SJSA1 (cell line): Measurements from ENCODE around the gene SLC9A8. TPM values are rescaled to one million over a fixed set of nuclear protein-coding genes. Genes with fewer than 3 reads are reported as not detected.
A peak's percentile ranks its signal among the peaks of the same experiment; 100 is the strongest.

Source experiments
- DNase-seq, 2 experiments: peaks; one replicate each; pipeline ENCODE4 v3.0.0-alpha.2; 2015 to 2020; ENCODE audit warnings: low spot score in 2 of 2, low read depth in 1 of 2
- H3K27ac ChIP-seq: fragments of 250-450 bp; sonication (Bioruptor Pico); 2 replicates; pipeline ENCODE4 v1.5.1; 2020; ENCODE audit warnings: mild to moderate bottlenecking, moderate library complexity
- H3K27me3 ChIP-seq: fragments of 250-450 bp; sonication (Bioruptor Pico); replicated peaks from 2 replicates; pipeline ENCODE4 v1.5.1; 2020; ENCODE audit warnings: mild to moderate bottlenecking, moderate library complexity
- H3K36me3 ChIP-seq: fragments of 250-450 bp; sonication (Bioruptor Pico); 2 replicates; pipeline ENCODE4 v1.5.1; 2020; ENCODE audit warnings: mild to moderate bottlenecking
- H3K4me1 ChIP-seq: fragments of 250-450 bp; sonication (Bioruptor Pico); replicated peaks from 2 replicates; pipeline ENCODE4 v1.6.1; 2021; ENCODE audit warnings: mild to moderate bottlenecking
- H3K4me3 ChIP-seq: fragments of 250-450 bp; sonication (Bioruptor Pico); 2 replicates; pipeline ENCODE4 v1.5.1; 2020; ENCODE audit warnings: mild to moderate bottlenecking
- H3K9me3 ChIP-seq: fragments of 250-450 bp; sonication (Bioruptor Pico); replicated peaks from 2 replicates; pipeline ENCODE4 v1.5.1; 2020; ENCODE audit warnings: mild to moderate bottlenecking
- total RNA-seq: library from RNA; depleted of rRNA; stranded (reverse); fragments of >200 nt; shearing (Covaris generic); gene quantifications from 2 replicates; pipeline ENCODE4 v1.2.3, GENCODE V29; 2014

Gene SLC9A8
- total RNA-seq, 1 experiment from 2014 or later = 5.5 TPM

GRCh38 chr20:49838546-49838945 lies 25.9 kb downstream of the SLC9A8 start:
- no peak for DNase-seq

GRCh38 chr20:49843139-49843538 lies 30.5 kb downstream of the SLC9A8 start:
- H3K4me1 ChIP-seq = no peaks in the 10 kb centered on the region
- no peak for DNase-seq
- peaks cover 8% of the 10 kb centered on the region for H3K36me3 ChIP-seq
- H3K4me3 ChIP-seq = no peak overlapping the region
- H3K9me3 ChIP-seq = no peaks in the 10 kb centered on the region; the same call in 1 of the 2 replicates
- no peak overlapping the region for H3K27ac ChIP-seq
- no peaks in the 10 kb centered on the region for H3K27me3 ChIP-seq

More at GRCh38 chr20:49838546-49838945, 25.9 kb downstream of the SLC9A8 start:
- H3K36me3 ChIP-seq = peaks cover 5% of the 10 kb centered on the region
- H3K9me3 ChIP-seq = no peaks in the 10 kb centered on the region; the same call in 1 of the 2 replicates
- no peaks in the 10 kb centered on the region for H3K4me1 ChIP-seq
- H3K4me3 ChIP-seq = no peak overlapping the region
- no peak overlapping the region for H3K27ac ChIP-seq
- no peaks in the 10 kb centered on the region for H3K27me3 ChIP-seq

GRCh38 chr20:49843770-49844380 lies 31.2 kb downstream of the SLC9A8 start:
- Histone ChIP-seq H3K36me3 (peaks cover 12% of the 10 kb centered on the region), H3K9me3 (no peaks in the 10 kb centered on the region; the same call in 1 of the 2 replicates), H3K27me3 (no peaks in the 10 kb centered on the region), H3K4me1 (no peaks in the 10 kb centered on the region), H3K27ac (no peak overlapping the region), H3K4me3 (no peak overlapping the region)
- DNase-seq = no peak

GRCh38 chr20:49845060-49845459 lies 32.4 kb downstream of the SLC9A8 start:
- Histone ChIP-seq H3K27me3 (no peaks in the 10 kb centered on the region), H3K9me3 (no peaks in the 10 kb centered on the region; the same call in 1 of the 2 replicates), H3K4me1 (peaks cover 3% of the 10 kb centered on the region), H3K4me3 (no peak overlapping the region), H3K27ac (no peak overlapping the region), H3K36me3 (peaks cover 15% of the 10 kb centered on the region)
- no peak for DNase-seq

- H3K4me3 ChIP-seq = no peak overlapping the region
- peaks cover 15% of the 10 kb centered on the region for H3K4me1 ChIP-seq
- H3K27me3 ChIP-seq = no peaks in the 10 kb centered on the region
- no peak for DNase-seq
- H3K9me3 ChIP-seq = no peaks in the 10 kb centered on the region; the same call in 1 of the 2 replicates
- H3K27ac ChIP-seq = no peak overlapping the region
- H3K36me3 ChIP-seq = peaks cover 15% of the 10 kb centered on the region
Observed at GRCh38 chr20:49846206-49846807, 33.7 kb downstream of the SLC9A8 start.

DNA sequence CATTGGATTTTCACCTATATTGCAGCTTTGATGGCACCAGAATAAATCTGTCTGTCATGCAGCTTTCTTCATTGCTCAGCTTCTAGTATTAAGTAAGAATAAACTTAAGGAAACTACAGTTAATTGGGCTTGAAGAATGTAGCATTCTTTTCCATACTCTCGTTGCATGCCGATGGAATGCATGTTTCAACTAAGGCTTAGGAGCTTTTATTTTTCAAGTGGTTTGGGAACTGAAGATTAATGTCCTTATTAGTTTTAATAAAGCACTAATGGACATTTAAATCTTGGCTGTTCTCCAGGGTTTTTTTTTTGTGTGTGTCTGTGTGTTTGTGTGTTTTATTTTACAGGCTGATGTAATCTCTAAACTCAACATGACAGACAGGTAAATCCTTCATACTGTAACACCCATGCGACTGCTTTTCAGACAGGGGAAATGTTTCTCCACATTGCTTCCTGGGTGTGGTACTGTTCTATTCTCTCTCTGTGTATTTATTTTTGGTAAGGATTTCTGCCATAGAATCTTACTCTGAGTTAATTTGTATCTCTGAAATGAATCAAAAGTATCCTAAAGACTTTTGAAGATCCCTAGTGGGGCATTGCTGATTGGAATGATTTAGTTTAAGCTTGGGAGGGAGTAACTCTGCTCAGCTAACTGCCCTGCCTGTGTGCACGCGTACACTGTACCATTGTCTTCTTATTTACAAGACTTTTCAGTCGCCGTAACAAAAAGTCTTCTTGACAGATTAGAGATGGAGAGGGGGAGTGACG lies 38.0 kb downstream of the SLC9A8 start:
- Histone ChIP-seq H3K36me3 (peaks cover 10% of the 10 kb centered on the region), H3K4me3 (no peak overlapping the region), H3K9me3 (no peaks in the 10 kb centered on the region), H3K27me3 (no peaks in the 10 kb centered on the region), H3K27ac (peak overlapping the region; percentile 61), H3K4me1 (peaks cover 43% of the 10 kb centered on the region)
- DNase-seq = peak in 1 of 2 experiments; percentile 49

DNA sequence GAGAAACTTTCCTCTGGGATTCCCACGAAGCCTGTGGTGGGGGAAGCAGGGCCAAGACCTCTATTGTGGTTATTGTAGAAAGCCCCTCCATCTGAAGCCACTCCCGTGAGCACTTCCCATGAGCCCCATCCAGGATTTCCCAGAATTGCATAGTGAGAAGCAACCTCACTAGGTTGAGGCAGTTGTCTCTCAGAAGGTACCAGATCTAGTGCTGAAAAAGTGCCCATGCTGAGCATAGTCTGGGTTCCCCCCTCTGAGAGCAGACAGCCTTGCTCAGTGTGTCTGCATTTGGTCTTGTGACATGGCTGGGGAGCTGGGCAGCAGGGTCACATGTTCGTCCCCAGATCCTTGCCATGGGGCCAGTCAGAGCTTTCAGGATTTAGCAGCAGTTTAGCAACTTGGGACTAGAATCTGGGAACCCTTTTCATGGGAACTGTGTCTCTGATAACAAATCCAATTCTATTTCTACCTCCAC lies 38.6 kb downstream of the SLC9A8 start:
- Histone ChIP-seq H3K27ac (peak overlapping the region; percentile 61), H3K9me3 (no peaks in the 10 kb centered on the region), H3K4me1 (peaks cover 43% of the 10 kb centered on the region), H3K27me3 (no peaks in the 10 kb centered on the region), H3K4me3 (no peak overlapping the region), H3K36me3 (peaks cover 13% of the 10 kb centered on the region)
- DNase-seq = no peak

GRCh38 chr20:49851991-49852390 lies 39.4 kb downstream of the SLC9A8 start:
- Histone ChIP-seq H3K27ac (peak overlapping the region; percentile 61), H3K27me3 (no peaks in the 10 kb centered on the region), H3K4me1 (peaks cover 43% of the 10 kb centered on the region), H3K9me3 (no peaks in the 10 kb centered on the region), H3K4me3 (no peak overlapping the region), H3K36me3 (peaks cover 16% of the 10 kb centered on the region)
- no peak for DNase-seq

DNA sequence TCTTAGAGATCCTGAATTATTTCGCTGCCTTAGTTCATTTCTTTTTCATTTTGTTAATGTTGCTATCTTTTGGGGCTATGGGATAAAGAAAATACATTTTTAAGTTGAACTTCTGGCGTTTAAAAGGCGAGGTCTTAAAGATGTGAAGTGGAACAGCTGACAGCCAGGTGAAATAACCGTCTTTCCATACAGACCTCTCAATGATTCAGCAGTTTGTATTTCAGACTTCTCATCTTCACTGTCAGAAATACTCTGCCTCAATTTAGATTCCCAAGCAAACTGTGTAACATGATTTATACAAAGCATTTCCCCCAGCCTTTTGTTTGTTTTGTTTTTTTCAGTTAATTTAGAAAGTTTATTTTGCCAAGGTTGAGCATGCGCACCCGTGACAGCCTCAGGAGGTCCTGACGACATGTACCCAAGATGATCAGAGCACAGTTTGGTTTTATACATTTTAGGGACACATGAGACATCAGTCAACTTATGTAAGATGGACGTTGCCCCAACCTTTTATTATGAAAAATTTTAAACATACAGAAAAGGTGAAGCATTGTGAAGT lies 40.0 kb downstream of the SLC9A8 start:
- no peak overlapping the region for H3K4me3 ChIP-seq
- H3K27me3 ChIP-seq = no peaks in the 10 kb centered on the region
- peak overlapping the region; percentile 61 for H3K27ac ChIP-seq
- no peaks in the 10 kb centered on the region for H3K9me3 ChIP-seq
- H3K36me3 ChIP-seq = peaks cover 17% of the 10 kb centered on the region
- peaks cover 46% of the 10 kb centered on the region for H3K4me1 ChIP-seq
- peak in 1 of 2 experiments; percentile 74 for DNase-seq

GRCh38 chr20:49853640-49854039 lies 41.0 kb downstream of the SLC9A8 start:
- Histone ChIP-seq H3K4me3 (no peak overlapping the region), H3K27ac (peak overlapping the region; percentile 61; the same call in 1 of the 2 replicates), H3K9me3 (no peaks in the 10 kb centered on the region), H3K36me3 (peaks cover 10% of the 10 kb centered on the region; the same call in 1 of the 2 replicates), H3K4me1 (peaks cover 47% of the 10 kb centered on the region), H3K27me3 (no peaks in the 10 kb centered on the region)
- DNase-seq = peak; percentile 46 to 65

DNA sequence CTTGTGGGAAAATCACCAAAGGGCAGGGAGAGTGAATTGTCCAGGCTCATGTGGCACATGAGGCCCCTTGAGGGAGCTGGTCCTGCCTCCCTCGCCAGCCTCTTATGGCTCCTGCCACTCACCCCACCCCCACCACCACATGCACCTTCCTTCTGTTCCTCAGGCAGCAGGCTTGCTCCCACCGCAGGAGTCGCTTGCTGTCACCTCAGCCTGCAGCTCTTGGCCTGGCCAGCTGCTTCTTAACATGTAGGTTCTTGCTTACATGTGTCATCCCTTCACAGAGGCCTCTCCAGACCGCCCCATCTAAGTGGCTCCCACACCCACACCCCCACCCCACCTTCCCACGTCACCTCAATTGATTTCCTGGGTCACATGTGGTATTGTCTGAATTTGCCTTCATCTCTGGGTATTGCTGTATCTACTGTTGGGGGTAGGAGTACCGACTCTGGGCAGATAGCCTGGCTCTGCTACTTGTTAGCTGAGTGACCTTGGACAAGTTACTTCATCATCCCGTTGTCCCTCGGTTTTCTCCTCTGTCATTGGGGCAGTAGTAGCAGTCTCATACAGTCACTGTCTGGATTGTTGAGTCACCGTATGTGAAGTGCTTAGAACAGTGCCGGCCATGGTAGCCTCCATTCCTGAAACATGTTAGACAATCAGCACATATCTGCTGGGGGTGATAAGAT lies 41.7 kb downstream of the SLC9A8 start:
- H3K4me1 ChIP-seq = peaks cover 47% of the 10 kb centered on the region
- no peak for DNase-seq
- no peak overlapping the region for H3K27ac ChIP-seq
- H3K36me3 ChIP-seq = peaks cover 10% of the 10 kb centered on the region; the same call in 1 of the 2 replicates
- no peaks in the 10 kb centered on the region for H3K9me3 ChIP-seq
- H3K4me3 ChIP-seq = no peak overlapping the region
- no peaks in the 10 kb centered on the region for H3K27me3 ChIP-seq

DNA sequence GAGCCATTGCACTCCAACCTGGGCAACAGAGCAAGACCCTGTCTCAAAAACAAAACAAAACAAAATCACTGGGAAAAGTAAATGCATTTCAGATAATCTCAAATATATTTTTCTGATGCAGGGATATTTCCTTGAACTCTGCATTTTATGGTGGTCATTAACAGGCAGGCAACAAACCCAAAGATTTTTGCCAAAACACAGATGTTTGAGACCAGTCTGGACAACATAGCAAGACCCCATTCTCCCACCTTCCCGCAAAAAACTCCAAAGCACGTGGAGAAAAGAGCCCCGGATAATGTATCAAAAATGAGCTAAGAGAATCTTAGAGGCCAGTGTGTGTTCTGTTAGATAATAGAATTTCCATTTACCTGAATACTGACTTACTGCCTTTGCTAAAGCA lies 44.3 kb downstream of the SLC9A8 start:
- DNase-seq = no peak
- peaks cover 7% of the 10 kb centered on the region; the same call in 1 of the 2 replicates for H3K36me3 ChIP-seq
- peaks cover 26% of the 10 kb centered on the region for H3K4me1 ChIP-seq
- no peak overlapping the region for H3K4me3 ChIP-seq
- H3K27ac ChIP-seq = no peak overlapping the region
- no peaks in the 10 kb centered on the region for H3K27me3 ChIP-seq
- no peaks in the 10 kb centered on the region for H3K9me3 ChIP-seq

- Histone ChIP-seq H3K27me3 (no peaks in the 10 kb centered on the region), H3K27ac (no peak overlapping the region), H3K9me3 (no peaks in the 10 kb centered on the region), H3K36me3 (peaks cover 7% of the 10 kb centered on the region; the same call in 1 of the 2 replicates), H3K4me1 (peaks cover 14% of the 10 kb centered on the region), H3K4me3 (no peak overlapping the region)
- DNase-seq = no peak
Observed at GRCh38 chr20:49858076-49858585, 45.5 kb downstream of the SLC9A8 start.
